ENCODE results near the gene FBH1.

Gene FBH1

GRCh38 chr10:5977471-5978229 is 87.6 kb downstream of the FBH1 start, which contains the start of gene IL15RA:
IL15RA (minus strand) TSS chr10:5977543; CDS start chr10:5977492, 51 bp downstream.
- DNase-seq (ENCODE audit: low read depth in 2 of 2) = peak; percentile 74 to 86

GRCh38 chr10:5978230-5978489 is 88.1 kb downstream of the FBH1 start:
- DNase-seq (ENCODE audit: low read depth in 2 of 2) = no peak

- no peak for DNase-seq (ENCODE audit: low read depth in 2 of 2)
These were observed 91.5 kb downstream of the FBH1 start for GRCh38 chr10:5981529-5981928.

GRCh38 chr10:5983774-5984173 is 93.7 kb downstream of the FBH1 start:
- no peak for DNase-seq (ENCODE audit: low read depth in 2 of 2)

- no peak for DNase-seq (ENCODE audit: low read depth in 2 of 2)
These were observed 95.0 kb downstream of the FBH1 start for GRCh38 chr10:5985029-5985428.

Measured in activated CD4-positive, alpha-beta T cell treated with anti-CD3 and anti-CD28 coated beads for 24 hours (primary cell).